HG03060 (cell line): ENCODE results near the gene BRD9.

Source experiments
- ATAC-seq: cut with Tn5 transposase; IDR thresholded peaks from one replicate; pipeline ENCODE4 v1.9.1; 2021; ENCODE audit warnings: low read depth, moderate number of reproducible peaks; ENCODE audit not compliant: unreplicated experiment

The BRD9 gene

GRCh38 chr5:821504-821903, 71.1 kb downstream of the BRD9 start:
- no peak for ATAC-seq

GRCh38 chr5:820245-820644, 72.4 kb downstream of the BRD9 start:
- ATAC-seq, result no peak

- ATAC-seq, result no peak
These were observed 73.5 kb downstream of the BRD9 start for GRCh38 chr5:819078-819477.

GRCh38 chr5:816176-816575, 76.4 kb downstream of the BRD9 start:
- no peak for ATAC-seq

GRCh38 chr5:815449-815848, 77.2 kb downstream of the BRD9 start:
- no peak for ATAC-seq
